Activated CD8-positive, alpha-beta memory T cell treated with anti-CD3 and anti-CD28 coated beads, Interleukin-2, amount 10 ng/mL, durations not matched to agents 7 days and 5 days (primary cell): ENCODE results near the gene SPDYE3. TPM values are rescaled to one million over a fixed set of nuclear protein-coding genes. Genes with fewer than 3 reads are reported as not detected.
"Not testable (repeated sequence)": the region's sequence is repeated elsewhere in the genome, so short reads cannot be mapped to it uniquely, and the experiment has no call there.

Experiments
- ATAC-seq: fragments of 150-1000 bp; cut with Tn5 transposase; one replicate; pipeline ENCODE4 v1.10.0; 2021; ENCODE audit warnings: moderate library complexity
- CTCF ChIA-PET: fragments of 350-600 bp; sonication (Branson Sonifier 250); formaldehyde crosslinking; loops from one replicate; lab custom pipeline; 2021; ENCODE audit warnings: antibody characterized with exemption; lab: Charles Lee
- DNase-seq: peaks from one replicate; pipeline ENCODE4 v3.0.0-alpha.2; 2020
- H3K27ac Mint-ChIP-seq: one replicate; pipeline ENCODE4 v1.8.0; 2021; ENCODE audit warnings: mild to moderate bottlenecking, mixed read lengths
- H3K27me3 Mint-ChIP-seq: one replicate; pipeline ENCODE4 v1.8.0; 2021; ENCODE audit warnings: mixed read lengths
- H3K36me3 Mint-ChIP-seq: one replicate; pipeline ENCODE4 v1.8.0; 2021; ENCODE audit warnings: mild to moderate bottlenecking, mixed read lengths
- H3K4me1 Mint-ChIP-seq: one replicate; pipeline ENCODE4 v1.8.0; 2021; ENCODE audit warnings: mixed read lengths
- H3K4me3 Mint-ChIP-seq: one replicate; pipeline ENCODE4 v1.8.0; 2021; ENCODE audit warnings: mild to moderate bottlenecking, moderate library complexity, mixed read lengths
- H3K9me3 Mint-ChIP-seq: one replicate; pipeline ENCODE4 v1.8.0; 2022; ENCODE audit warnings: low read depth, mixed read lengths
- total RNA-seq, 2 experiments: library from RNA; stranded (reverse); gene quantifications; one replicate each; pipeline ENCODE4 v1.2.3, GENCODE V29; 2021

SPDYE3 gene
- total RNA-seq, 2 experiments from 2014 or later, result not detected

GRCh38 chr7:100271716-100272537 lies 35.6 kb upstream of the SPDYE3 start:
- peak; percentile 99 for DNase-seq
- ATAC-seq, result peak; percentile 97
- Mint-ChIP-seq H3K36me3 (no peaks in the 10 kb centered on the region), H3K27me3 (no peaks in the 10 kb centered on the region), H3K9me3 (no peaks in the 10 kb centered on the region), H3K4me3 (peak overlapping the region; percentile 70), H3K4me1 (peaks cover 16% of the 10 kb centered on the region), H3K27ac (peak overlapping the region; percentile 57)
- CTCF ChIA-PET, result interaction anchor here (0.8 to 1.2 kb wide), 3 partner anchors 11 to 73 kb away, joined by 3 to 7 read pairs (median 3); no protein-coding TSS in a partner anchor

- H3K4me3 Mint-ChIP-seq, result peak overlapping the region; percentile 70
- H3K4me1 Mint-ChIP-seq, result peaks cover 16% of the 10 kb centered on the region
- H3K9me3 Mint-ChIP-seq, DNase-seq, H3K27me3 Mint-ChIP-seq, H3K36me3 Mint-ChIP-seq, ATAC-seq: not testable (repeated sequence)
- CTCF ChIA-PET, result interaction anchor here (1.1 to 1.2 kb wide), 2 partner anchors 12 to 72 kb away, joined by 3 to 7 read pairs; no protein-coding TSS in a partner anchor
- H3K27ac Mint-ChIP-seq, result peak overlapping the region; percentile 57
Observed at GRCh38 chr7:100272538-100272902, 35.0 kb upstream of the SPDYE3 start.

DNA sequence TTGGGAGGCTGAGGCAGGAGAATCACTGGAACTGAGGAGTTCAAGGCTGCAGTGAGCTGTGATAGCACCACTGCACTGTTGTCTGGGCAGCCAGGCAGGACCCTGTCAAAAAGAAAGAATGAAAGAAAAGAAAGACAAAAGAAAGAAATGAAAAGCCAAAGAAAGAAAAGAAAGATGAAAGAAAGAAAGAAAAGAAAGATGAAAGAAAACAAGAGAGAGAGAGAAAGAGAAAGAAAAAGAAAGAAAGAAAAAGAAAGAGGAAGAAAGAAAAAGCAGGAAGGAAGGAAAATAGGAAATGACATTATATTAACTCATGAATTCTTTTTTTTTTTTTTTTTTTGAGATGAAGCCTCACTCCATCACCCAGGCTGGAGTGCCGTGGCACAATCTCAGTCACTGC lies 32.4 kb upstream of the SPDYE3 start:
- Mint-ChIP-seq H3K27me3 (no peaks in the 10 kb centered on the region), H3K27ac (no peak overlapping the region), H3K4me3 (no peak overlapping the region), H3K9me3 (no peaks in the 10 kb centered on the region), H3K4me1 (peaks cover 16% of the 10 kb centered on the region), H3K36me3 (peaks cover 2% of the 10 kb centered on the region)
- CTCF ChIA-PET, result no interaction called here
- DNase-seq (no peak), ATAC-seq (no peak)

DNA sequence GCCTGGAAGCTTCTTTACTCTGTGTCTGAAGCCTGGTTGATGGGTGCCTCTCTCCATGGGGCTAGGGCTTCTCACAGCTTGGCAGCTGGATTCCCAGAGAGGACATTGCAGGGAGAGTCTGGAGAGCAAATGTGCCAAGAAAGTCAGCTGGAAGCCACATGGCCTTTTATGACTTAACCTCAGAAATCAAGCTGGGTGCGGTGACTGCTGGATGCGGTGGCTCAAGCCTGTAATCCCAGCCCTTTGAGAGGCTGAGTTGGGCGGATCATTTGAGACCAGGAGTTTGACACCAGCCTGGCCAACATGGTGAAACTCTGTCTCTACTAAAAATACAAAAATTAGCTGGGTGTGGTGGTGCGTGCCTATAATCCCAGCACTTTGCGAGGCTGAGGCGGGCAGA lies 31.4 kb upstream of the SPDYE3 start:
- CTCF ChIA-PET, H3K4me1 Mint-ChIP-seq, H3K9me3 Mint-ChIP-seq, H3K4me3 Mint-ChIP-seq, H3K27me3 Mint-ChIP-seq, H3K27ac Mint-ChIP-seq, H3K36me3 Mint-ChIP-seq, ATAC-seq, DNase-seq: not testable (repeated sequence)

GRCh38 chr7:100282069-100282608 lies 25.4 kb upstream of the SPDYE3 start:
- H3K27me3 Mint-ChIP-seq, H3K4me3 Mint-ChIP-seq, H3K4me1 Mint-ChIP-seq, ATAC-seq, H3K9me3 Mint-ChIP-seq, H3K36me3 Mint-ChIP-seq, H3K27ac Mint-ChIP-seq, DNase-seq, CTCF ChIA-PET: not testable (repeated sequence)

- H3K27ac Mint-ChIP-seq, H3K27me3 Mint-ChIP-seq, H3K36me3 Mint-ChIP-seq, H3K4me1 Mint-ChIP-seq, H3K4me3 Mint-ChIP-seq, ATAC-seq, DNase-seq, H3K9me3 Mint-ChIP-seq, CTCF ChIA-PET: not testable (repeated sequence)
Observed at GRCh38 chr7:100283147-100283546, 24.4 kb upstream of the SPDYE3 start.

GRCh38 chr7:100287191-100287969 lies 20.1 kb upstream of the SPDYE3 start:
- H3K9me3 Mint-ChIP-seq, H3K36me3 Mint-ChIP-seq, H3K4me3 Mint-ChIP-seq, H3K27me3 Mint-ChIP-seq, H3K27ac Mint-ChIP-seq, DNase-seq, ATAC-seq, H3K4me1 Mint-ChIP-seq, CTCF ChIA-PET: not testable (repeated sequence)

- H3K36me3 Mint-ChIP-seq, DNase-seq, CTCF ChIA-PET, ATAC-seq, H3K4me1 Mint-ChIP-seq, H3K27me3 Mint-ChIP-seq, H3K9me3 Mint-ChIP-seq, H3K4me3 Mint-ChIP-seq, H3K27ac Mint-ChIP-seq: not testable (repeated sequence)
Observed at GRCh38 chr7:100288258-100288657, 19.2 kb upstream of the SPDYE3 start.

DNA sequence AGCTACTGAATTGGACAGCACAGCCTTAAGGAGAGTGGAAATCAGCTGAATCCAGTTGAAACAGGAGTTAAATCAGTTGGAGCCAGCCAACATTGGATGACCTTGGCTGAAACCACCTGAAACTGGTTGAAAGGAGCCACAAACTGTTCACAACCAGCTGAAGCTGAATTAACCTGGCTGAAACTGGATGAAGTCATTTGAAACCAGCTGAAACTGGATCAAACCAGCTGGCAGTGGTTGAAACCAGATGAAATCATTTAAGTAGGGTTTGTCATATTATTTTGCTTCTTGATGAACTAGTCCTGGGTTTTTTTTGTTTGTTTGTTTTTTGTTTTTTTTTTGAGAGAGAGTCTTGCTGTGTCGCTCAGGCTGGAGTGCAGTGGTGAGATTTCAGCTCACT lies 15.3 kb upstream of the SPDYE3 start:
- peaks cover 11% of the 10 kb centered on the region for H3K4me1 Mint-ChIP-seq
- CTCF ChIA-PET, H3K4me3 Mint-ChIP-seq, DNase-seq, ATAC-seq, H3K9me3 Mint-ChIP-seq, H3K36me3 Mint-ChIP-seq, H3K27me3 Mint-ChIP-seq: not testable (repeated sequence)
- peak overlapping the region; percentile 65 for H3K27ac Mint-ChIP-seq

DNA sequence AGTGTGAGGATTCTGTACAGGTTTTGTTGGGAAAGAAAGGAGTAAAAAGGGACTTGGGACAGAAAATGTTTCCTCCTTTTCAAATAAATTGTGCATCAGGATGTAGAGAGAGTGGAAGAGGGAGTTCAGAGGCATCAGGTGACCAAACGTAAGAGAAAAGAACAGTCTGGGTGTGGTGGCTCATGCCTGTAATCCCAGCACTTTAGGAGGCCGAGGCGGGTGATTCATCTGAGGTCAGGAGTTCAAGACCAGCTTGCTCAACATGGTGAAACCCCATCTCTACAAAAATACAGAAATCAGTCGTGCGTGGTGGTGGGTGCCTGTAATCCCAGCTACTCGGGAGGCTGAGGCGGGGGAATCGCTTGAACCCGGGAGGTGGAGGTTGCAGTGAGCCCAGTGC lies 12.2 kb upstream of the SPDYE3 start:
- DNase-seq, H3K4me3 Mint-ChIP-seq, H3K27ac Mint-ChIP-seq, H3K36me3 Mint-ChIP-seq, ATAC-seq, H3K27me3 Mint-ChIP-seq, H3K4me1 Mint-ChIP-seq, CTCF ChIA-PET, H3K9me3 Mint-ChIP-seq: not testable (repeated sequence)

DNA sequence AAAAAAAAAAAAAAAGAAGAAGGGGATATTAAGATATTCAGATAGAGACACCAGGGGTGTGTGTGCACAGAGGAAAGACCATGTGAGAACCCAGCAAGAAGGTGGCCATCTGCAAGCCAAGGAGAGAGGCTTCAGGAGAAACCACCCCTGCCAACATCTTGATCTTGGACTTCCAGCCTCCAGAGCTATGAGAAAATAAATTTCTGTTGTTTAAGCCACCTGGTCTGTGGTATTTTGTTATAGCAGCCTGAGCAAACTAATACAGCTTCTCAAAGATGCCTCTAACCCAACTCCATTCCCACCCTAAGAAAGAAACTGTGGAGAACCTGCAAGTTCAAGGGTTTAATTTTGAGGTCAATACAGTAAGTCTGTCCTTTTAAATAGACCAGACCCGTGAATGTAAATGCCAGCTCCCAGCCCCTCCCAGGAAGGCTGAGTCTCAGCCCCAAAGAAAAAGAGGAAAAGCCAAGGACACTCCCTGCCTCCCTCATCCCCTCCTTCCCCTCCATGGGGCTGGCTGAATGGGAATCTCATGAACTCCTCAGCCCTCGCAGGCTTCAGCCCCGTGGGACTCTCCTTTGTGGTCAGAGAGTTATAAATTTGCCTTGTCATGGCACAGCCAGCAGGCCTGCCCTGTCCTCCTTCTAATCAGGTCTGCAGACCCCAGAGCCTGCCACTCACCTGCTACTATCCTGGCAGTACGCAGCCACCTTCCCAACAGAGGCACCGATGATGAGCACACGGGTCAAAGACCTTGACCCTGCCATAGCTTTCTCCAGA lies 9.5 kb upstream of the SPDYE3 start:
- H3K4me1 Mint-ChIP-seq, H3K27me3 Mint-ChIP-seq, H3K9me3 Mint-ChIP-seq, H3K36me3 Mint-ChIP-seq, H3K27ac Mint-ChIP-seq, ATAC-seq, CTCF ChIA-PET, DNase-seq, H3K4me3 Mint-ChIP-seq: not testable (repeated sequence)

GRCh38 chr7:100298632-100298895 lies 8.9 kb upstream of the SPDYE3 start:
- H3K27me3 Mint-ChIP-seq, H3K4me1 Mint-ChIP-seq, DNase-seq, H3K4me3 Mint-ChIP-seq, ATAC-seq, H3K9me3 Mint-ChIP-seq, H3K36me3 Mint-ChIP-seq, H3K27ac Mint-ChIP-seq, CTCF ChIA-PET: not testable (repeated sequence)

- H3K27ac Mint-ChIP-seq, H3K27me3 Mint-ChIP-seq, ATAC-seq, DNase-seq, H3K9me3 Mint-ChIP-seq, H3K36me3 Mint-ChIP-seq, CTCF ChIA-PET, H3K4me3 Mint-ChIP-seq, H3K4me1 Mint-ChIP-seq: not testable (repeated sequence)
Observed at GRCh38 chr7:100304526-100304925, 3.0 kb upstream of the SPDYE3 start.
